Progenitor cell of endocrine pancreas (in vitro differentiated cells): ENCODE data around the gene EPB41L4B. TPM values are rescaled to one million over a fixed set of nuclear protein-coding genes. Genes with fewer than 3 reads are reported as not detected.
A peak's percentile ranks its signal among the peaks of the same experiment; 100 is the strongest.

Experiments used
- DNase-seq: peaks from one replicate; pipeline ENCODE4 v3.0.0; 2021; ENCODE audit warnings: low spot score; ENCODE audit not compliant: unreplicated experiment
- H3K27ac Mint-ChIP-seq: 2 replicates; pipeline ENCODE4 v1.8.0; 2021; ENCODE audit warnings: mild to moderate bottlenecking, moderate library complexity, mixed read lengths
- H3K27me3 Mint-ChIP-seq: 2 replicates; pipeline ENCODE4 v1.8.0; 2021; ENCODE audit warnings: mixed read lengths
- H3K36me3 Mint-ChIP-seq: 2 replicates; pipeline ENCODE4 v1.8.0; 2022; ENCODE audit warnings: mixed read lengths; ENCODE audit not compliant: insufficient read depth
- H3K4me1 Mint-ChIP-seq: 2 replicates; pipeline ENCODE4 v1.8.0; 2021; ENCODE audit warnings: low read depth, mixed read lengths
- H3K4me3 Mint-ChIP-seq: 2 replicates; pipeline ENCODE4 v1.8.0; 2021; ENCODE audit warnings: low read depth, mild to moderate bottlenecking, moderate library complexity, mixed read lengths
- H3K9me3 Mint-ChIP-seq: 2 replicates; pipeline ENCODE4 v1.8.0; 2021; ENCODE audit warnings: low read depth, mixed read lengths
- total RNA-seq: library from RNA; stranded (reverse); gene quantifications from 2 replicates; pipeline ENCODE4 v1.2.1, GENCODE V29; 2021
- TF ChIP-seq, protein P1 (sequence below): fragments of 200-600 bp; sonication (generic); IDR thresholded peaks from one replicate; pipeline ENCODE4 v1.5.0; 2021; ENCODE audit warnings: antibody characterized with exemption, mild to moderate bottlenecking; ENCODE audit not compliant: unreplicated experiment

EPB41L4B gene
- total RNA-seq, 1 donor from 2014 or later = 7.7 TPM

DNA sequence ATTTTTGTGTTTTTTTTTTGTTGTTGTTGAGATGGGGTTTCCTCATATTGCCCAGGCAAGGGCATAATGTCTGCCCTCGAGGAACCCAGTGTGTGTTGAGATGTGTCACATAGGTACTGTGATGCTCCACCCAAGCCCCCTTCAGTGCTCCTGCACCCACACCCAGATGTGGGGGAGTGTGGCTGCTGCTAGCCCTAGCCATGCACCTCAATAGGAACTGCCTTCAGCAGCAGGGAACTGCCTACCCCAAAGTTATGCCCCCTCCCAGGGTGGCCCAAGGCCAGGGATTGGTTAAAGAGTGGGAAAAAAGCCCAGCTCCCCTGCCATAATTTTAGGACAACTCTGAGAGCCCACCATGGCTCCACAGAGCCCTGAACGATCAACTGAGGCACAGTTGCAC lies 33.3 kb upstream of the EPB41L4B start:
- Mint-ChIP-seq H3K27me3 (no peaks in the 10 kb centered on the region), H3K4me3 (no peak overlapping the region), H3K36me3 (no peaks in the 10 kb centered on the region)

DNA sequence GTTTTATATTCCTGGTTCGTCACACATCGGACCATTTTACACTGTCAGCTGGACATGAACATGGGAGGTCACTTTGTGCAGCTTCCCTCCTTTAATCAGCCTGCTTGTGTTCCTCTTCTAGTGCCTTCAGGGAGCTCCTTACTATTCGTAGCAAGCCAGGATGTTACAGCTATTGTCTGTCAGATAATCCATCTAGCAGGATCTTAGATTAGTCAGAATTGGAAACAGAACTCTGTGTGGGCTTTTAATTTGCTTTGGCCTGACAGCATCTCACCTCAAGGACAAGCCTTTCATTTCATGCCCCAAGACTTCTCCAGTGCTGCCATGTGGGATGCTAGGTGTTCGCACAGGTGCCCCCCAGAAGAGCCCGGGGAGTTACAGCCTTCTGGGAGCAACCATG lies 30.2 kb upstream of the EPB41L4B start:
- Mint-ChIP-seq H3K4me1 (no peaks in the 10 kb centered on the region), H3K36me3 (no peaks in the 10 kb centered on the region), H3K9me3 (peaks cover 3% of the 10 kb centered on the region), H3K27me3 (no peaks in the 10 kb centered on the region), H3K4me3 (no peak overlapping the region), H3K27ac (no peak overlapping the region)
- TF ChIP-seq, protein P1, sequence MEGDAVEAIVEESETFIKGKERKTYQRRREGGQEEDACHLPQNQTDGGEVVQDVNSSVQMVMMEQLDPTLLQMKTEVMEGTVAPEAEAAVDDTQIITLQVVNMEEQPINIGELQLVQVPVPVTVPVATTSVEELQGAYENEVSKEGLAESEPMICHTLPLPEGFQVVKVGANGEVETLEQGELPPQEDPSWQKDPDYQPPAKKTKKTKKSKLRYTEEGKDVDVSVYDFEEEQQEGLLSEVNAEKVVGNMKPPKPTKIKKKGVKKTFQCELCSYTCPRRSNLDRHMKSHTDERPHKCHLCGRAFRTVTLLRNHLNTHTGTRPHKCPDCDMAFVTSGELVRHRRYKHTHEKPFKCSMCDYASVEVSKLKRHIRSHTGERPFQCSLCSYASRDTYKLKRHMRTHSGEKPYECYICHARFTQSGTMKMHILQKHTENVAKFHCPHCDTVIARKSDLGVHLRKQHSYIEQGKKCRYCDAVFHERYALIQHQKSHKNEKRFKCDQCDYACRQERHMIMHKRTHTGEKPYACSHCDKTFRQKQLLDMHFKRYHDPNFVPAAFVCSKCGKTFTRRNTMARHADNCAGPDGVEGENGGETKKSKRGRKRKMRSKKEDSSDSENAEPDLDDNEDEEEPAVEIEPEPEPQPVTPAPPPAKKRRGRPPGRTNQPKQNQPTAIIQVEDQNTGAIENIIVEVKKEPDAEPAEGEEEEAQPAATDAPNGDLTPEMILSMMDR = no peak
- no peak for DNase-seq

More for the DNA sequence above, 33.3 kb upstream of the EPB41L4B start:
- no peaks in the 10 kb centered on the region for H3K4me1 Mint-ChIP-seq
- DNase-seq = no peak
- peaks cover 3% of the 10 kb centered on the region for H3K9me3 Mint-ChIP-seq
- TF ChIP-seq, protein P1 = no peak
- no peak overlapping the region for H3K27ac Mint-ChIP-seq

DNA sequence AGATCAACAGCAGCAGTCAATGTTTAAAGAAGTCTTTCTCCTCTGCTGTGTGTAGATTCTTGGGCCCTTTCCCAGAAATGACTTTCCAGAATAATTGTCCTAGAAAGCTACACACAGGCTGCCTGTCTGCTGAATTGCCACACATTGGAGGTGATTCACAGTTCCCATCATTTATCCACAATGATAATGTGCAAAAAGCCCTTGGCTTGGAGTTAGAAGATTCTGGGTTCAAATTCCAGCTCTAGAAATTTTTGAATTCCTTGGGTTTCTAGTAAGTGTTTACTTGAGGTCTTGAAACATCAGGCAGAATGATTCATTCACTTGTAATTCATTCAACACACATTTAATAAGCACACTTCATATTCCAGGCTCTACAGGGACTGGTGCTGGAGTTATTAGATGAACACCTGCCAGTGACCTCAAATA lies 28.6 kb upstream of the EPB41L4B start:
- TF ChIP-seq, protein P1 = no peak
- peaks cover 3% of the 10 kb centered on the region for H3K9me3 Mint-ChIP-seq
- no peak for DNase-seq
- H3K36me3 Mint-ChIP-seq = no peaks in the 10 kb centered on the region
- H3K27ac Mint-ChIP-seq = no peak overlapping the region
- H3K4me3 Mint-ChIP-seq = no peak overlapping the region
- no peaks in the 10 kb centered on the region for H3K27me3 Mint-ChIP-seq
- peaks cover 10% of the 10 kb centered on the region for H3K4me1 Mint-ChIP-seq

DNA sequence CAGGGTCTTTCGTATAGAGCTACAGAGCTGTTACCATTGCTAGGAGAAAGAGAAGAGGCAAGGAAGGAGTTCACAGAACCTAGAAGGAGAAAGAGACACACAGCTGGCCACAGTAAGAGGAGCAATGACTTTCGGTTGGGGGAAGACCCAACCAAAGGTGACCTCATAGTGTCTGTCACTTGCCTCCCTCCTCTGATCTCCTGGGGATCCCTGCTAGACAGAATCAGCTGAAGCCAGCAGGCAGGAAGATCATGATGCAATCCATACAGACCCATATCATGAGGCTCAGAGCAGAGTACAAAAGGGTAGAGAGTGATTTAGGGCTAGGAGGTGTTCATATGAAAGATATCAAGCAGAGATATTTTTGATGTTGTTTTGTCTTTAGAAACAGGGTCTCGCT lies 26.0 kb upstream of the EPB41L4B start:
- no peaks in the 10 kb centered on the region for H3K9me3 Mint-ChIP-seq
- TF ChIP-seq, protein P1 = no peak
- no peak overlapping the region for H3K27ac Mint-ChIP-seq
- no peaks in the 10 kb centered on the region for H3K36me3 Mint-ChIP-seq
- no peaks in the 10 kb centered on the region for H3K27me3 Mint-ChIP-seq
- no peak overlapping the region for H3K4me3 Mint-ChIP-seq
- peaks cover 10% of the 10 kb centered on the region for H3K4me1 Mint-ChIP-seq
- no peak for DNase-seq

DNA sequence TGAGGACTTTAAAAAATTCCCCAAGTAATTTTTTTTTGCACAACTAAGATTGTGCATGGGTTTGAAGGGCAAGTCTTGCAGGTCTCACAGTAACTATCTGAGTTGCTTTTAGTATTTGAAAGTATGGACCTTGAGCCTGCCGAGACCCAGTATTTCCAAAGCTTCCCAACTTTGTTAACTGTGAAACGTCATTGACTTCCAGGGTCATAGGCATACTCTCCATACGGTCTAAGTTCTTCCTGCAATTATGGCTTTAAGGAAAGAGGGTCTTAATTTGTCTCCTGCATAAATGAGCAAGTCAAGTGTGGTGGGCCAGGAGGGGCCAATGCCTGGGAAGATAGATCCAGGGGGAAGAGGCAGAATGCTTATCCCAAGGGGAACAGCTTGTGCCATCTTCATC lies 24.0 kb upstream of the EPB41L4B start:
- H3K36me3 Mint-ChIP-seq = no peaks in the 10 kb centered on the region
- no peaks in the 10 kb centered on the region for H3K9me3 Mint-ChIP-seq
- DNase-seq = no peak
- peak overlapping the region; percentile 81 for H3K27ac Mint-ChIP-seq
- peaks cover 10% of the 10 kb centered on the region for H3K4me1 Mint-ChIP-seq
- no peaks in the 10 kb centered on the region for H3K27me3 Mint-ChIP-seq
- no peak overlapping the region for H3K4me3 Mint-ChIP-seq
- TF ChIP-seq, protein P1 = no peak
